DND-41 (cell line): ENCODE data around the gene TEDC1.

ENCODE experiments used
- ATAC-seq: fragments of 200-7000 bp; cut with Tn5 transposase; 3 replicates; pipeline ENCODE4 v1.9.1; 2021; ENCODE audit warnings: low read depth; ENCODE audit not compliant: insufficient read depth
- DNase-seq: peaks from one replicate; pipeline ENCODE4 v3.0.0-alpha.2; 2020
- H2AFZ ChIP-seq: 2 replicates; pipeline ENCODE4 v1.6.0; 2012; ENCODE audit warnings: low read depth, low read length
- H3K27ac ChIP-seq: 2 replicates; pipeline ENCODE4 v1.5.1; 2012; ENCODE audit warnings: low read length, inconsistent platforms
- H3K27me3 ChIP-seq: fragments of 200-600 bp; sonication (generic); 2 replicates; pipeline ENCODE4 v1.6.0; 2012; ENCODE audit warnings: low read length, mild to moderate bottlenecking, inconsistent platforms; ENCODE audit not compliant: insufficient read depth, poor library complexity
- H3K36me3 ChIP-seq: 2 replicates; pipeline ENCODE4 v1.5.1; 2012; ENCODE audit warnings: low read length, inconsistent platforms; ENCODE audit not compliant: insufficient read depth
- H3K4me1 ChIP-seq: 2 replicates; pipeline ENCODE4 v1.5.1; 2012; ENCODE audit warnings: mild to moderate bottlenecking, low read length; ENCODE audit not compliant: insufficient read depth
- H3K4me2 ChIP-seq: 2 replicates; pipeline ENCODE4 v1.6.0; 2012; ENCODE audit warnings: mild to moderate bottlenecking, moderate library complexity, low read length, inconsistent platforms; ENCODE audit not compliant: insufficient read depth
- H3K4me3 ChIP-seq, 2 experiments: fragments of 200-600 bp in 1 of 2; shearing (Covaris generic) in 1 of 2; 2 replicates each; pipeline ENCODE4 v1.5.1; 2012 to 2016; ENCODE audit warnings: inconsistent platforms in 2 of 2, low read length in 2 of 2, mild to moderate bottlenecking in 2 of 2, low read depth in 1 of 2, moderate library complexity in 1 of 2
- H3K79me2 ChIP-seq: 2 replicates; pipeline ENCODE4 v1.6.0; 2012; ENCODE audit warnings: low read length, inconsistent platforms; ENCODE audit not compliant: insufficient read depth
- H3K9ac ChIP-seq: 2 replicates; pipeline ENCODE4 v1.6.0; 2012; ENCODE audit warnings: low read depth, mild to moderate bottlenecking, inconsistent platforms, low read length, moderate library complexity
- H3K9me3 ChIP-seq: 2 replicates; pipeline ENCODE4 v1.5.1; 2012; ENCODE audit warnings: low read length, moderate library complexity, mild to moderate bottlenecking, inconsistent platforms; ENCODE audit not compliant: insufficient read depth, severe bottlenecking
- H4K20me1 ChIP-seq: 2 replicates; pipeline ENCODE4 v1.6.0; 2012; ENCODE audit warnings: low read length; ENCODE audit not compliant: insufficient read depth
- CTCF ChIP-seq: IDR thresholded peaks from 2 replicates; pipeline ENCODE4 v1.5.1; 2012; ENCODE audit warnings: borderline replicate concordance, low read length, moderate library complexity, mild to moderate bottlenecking; ENCODE audit not compliant: poor library complexity, severe bottlenecking; ENCODE audit errors: extremely low read depth
- EZH2 ChIP-seq: IDR thresholded peaks from 3 replicates; pipeline ENCODE4 v1.6.1; 2012; ENCODE audit warnings: borderline replicate concordance, low read depth, mild to moderate bottlenecking, moderate library complexity, low read length, inconsistent platforms; ENCODE audit not compliant: severe bottlenecking

TEDC1 gene

GRCh38 chr14:105500036-105500725 lies 9.1 kb downstream of the TEDC1 start:
- Histone ChIP-seq H4K20me1 (peaks cover 33% of the 10 kb centered on the region), H3K4me2 (no peak overlapping the region), H3K4me3 (no peak overlapping the region), H3K79me2 (no peaks in the 10 kb centered on the region), H3K27ac (no peak overlapping the region), H3K9ac (no peak overlapping the region), H3K4me1 (no peaks in the 10 kb centered on the region), H3K9me3 (no peaks in the 10 kb centered on the region), H2AFZ (no peak overlapping the region), H3K36me3 (peaks cover 25% of the 10 kb centered on the region), H3K27me3 (no peaks in the 10 kb centered on the region)
- DNase-seq = no peak
- no peak for ATAC-seq
- no peak for TF ChIP-seq EZH2

DNA sequence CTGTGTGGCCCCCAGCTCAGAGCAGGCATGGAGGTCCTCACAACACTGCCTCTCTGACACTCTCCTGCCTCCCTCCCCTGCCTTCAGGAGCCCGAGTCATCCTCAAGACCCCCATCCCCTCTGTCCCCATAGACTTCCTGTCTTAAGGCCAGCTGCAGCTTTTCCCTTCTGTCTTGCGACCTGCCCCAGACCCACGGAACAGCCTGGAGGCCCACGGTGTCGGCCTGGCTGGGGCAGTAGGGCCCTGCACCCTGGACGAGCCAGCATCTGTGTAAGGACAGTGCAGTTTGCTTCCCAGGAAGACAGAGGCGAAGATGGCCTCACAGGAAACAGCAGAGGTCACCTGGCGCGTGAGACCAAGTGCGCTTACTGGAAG lies 9.7 kb downstream of the TEDC1 start:
- no peak for DNase-seq
- Histone ChIP-seq H3K27ac (no peak overlapping the region), H3K4me1 (no peaks in the 10 kb centered on the region), H3K27me3 (no peaks in the 10 kb centered on the region), H2AFZ (no peak overlapping the region), H3K4me2 (no peak overlapping the region), H3K36me3 (peaks cover 25% of the 10 kb centered on the region), H3K79me2 (no peaks in the 10 kb centered on the region), H3K9ac (no peak overlapping the region), H3K9me3 (no peaks in the 10 kb centered on the region), H4K20me1 (peaks cover 28% of the 10 kb centered on the region), H3K4me3 (no peak overlapping the region)
- no peak for TF ChIP-seq CTCF
- no peak for TF ChIP-seq EZH2
- ATAC-seq = 0 out of 3 replicates have a peak, but pooled peaks have one; percentile 5

DNA sequence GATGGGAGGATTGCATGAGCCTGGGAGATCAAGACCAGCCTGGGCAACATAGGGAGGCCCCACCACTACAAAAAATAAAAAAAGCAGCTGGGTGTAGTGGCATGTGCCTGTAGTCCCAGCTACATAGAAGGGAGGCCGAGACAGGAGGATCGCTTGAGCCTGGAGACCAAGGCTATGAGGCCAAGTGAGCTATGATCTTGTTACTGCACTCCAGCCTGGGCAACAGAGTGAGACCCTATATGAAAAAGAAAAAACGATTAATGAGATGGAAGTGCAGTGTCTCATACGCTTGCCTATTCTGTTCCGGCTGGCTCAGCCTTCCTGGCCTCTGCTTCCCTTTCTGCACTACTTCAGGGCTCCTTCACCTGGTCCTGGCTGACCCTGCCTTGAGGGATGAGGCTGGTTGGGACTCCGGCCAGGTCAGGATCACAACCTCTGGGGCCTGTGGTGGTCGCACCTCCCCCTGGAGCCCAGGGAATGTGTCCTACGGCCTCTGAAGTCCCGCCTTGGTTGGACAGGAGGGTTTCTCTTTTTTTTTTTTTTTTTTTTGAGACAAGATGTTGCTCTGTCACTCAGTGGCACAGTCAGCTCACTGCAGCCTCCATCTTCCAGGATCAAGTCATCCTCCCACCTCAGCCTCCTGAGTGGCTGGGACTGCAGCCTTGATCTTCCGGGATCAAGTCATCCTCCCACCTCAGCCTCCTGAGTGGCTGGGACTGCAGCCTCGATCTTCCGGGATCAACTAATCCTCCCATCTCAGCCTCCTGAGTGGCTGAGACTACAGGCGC lies 10.7 kb downstream of the TEDC1 start:
- Histone ChIP-seq H4K20me1 (peaks cover 19% of the 10 kb centered on the region), H3K36me3 (peaks cover 23% of the 10 kb centered on the region), H3K4me2 (no peak overlapping the region), H3K27ac (no peak overlapping the region), H2AFZ (no peak overlapping the region), H3K4me1 (no peaks in the 10 kb centered on the region), H3K4me3 (no peak overlapping the region), H3K79me2 (no peaks in the 10 kb centered on the region), H3K9ac (no peak overlapping the region), H3K9me3 (no peaks in the 10 kb centered on the region), H3K27me3 (no peaks in the 10 kb centered on the region)
- DNase-seq = no peak
- ATAC-seq = no peak
- no peak for TF ChIP-seq EZH2
- no peak for TF ChIP-seq CTCF

- Histone ChIP-seq H3K27me3 (peaks cover 2% of the 10 kb centered on the region), H3K9ac (no peak overlapping the region), H3K9me3 (no peaks in the 10 kb centered on the region), H4K20me1 (peaks cover 14% of the 10 kb centered on the region), H3K36me3 (peaks cover 17% of the 10 kb centered on the region), H3K4me1 (no peaks in the 10 kb centered on the region), H3K79me2 (no peaks in the 10 kb centered on the region), H2AFZ (no peak overlapping the region), H3K27ac (no peak overlapping the region), H3K4me2 (no peak overlapping the region), H3K4me3 (no peak overlapping the region)
- no peak for DNase-seq
- TF ChIP-seq EZH2 = no peak
- TF ChIP-seq CTCF = no peak
- no peak for ATAC-seq
Observed at GRCh38 chr14:105502446-105503295, 11.6 kb downstream of the TEDC1 start.
